Subcutaneous adipose tissue (tissue), 4 donors: ENCODE results near the gene UBE2C. TPM values are rescaled to one million over a fixed set of nuclear protein-coding genes. Genes with fewer than 3 reads are reported as not detected.

ENCODE experiments used
- CTCF ChIP-seq: fragments of 450-650 bp; IDR thresholded peaks from one replicate; pipeline ENCODE4 v1.5.1; 2016; ENCODE audit warnings: low read depth, mild to moderate bottlenecking, control low read depth, antibody characterized with exemption, moderate library complexity
- total RNA-seq, 4 donors: library from RNA; depleted of rRNA; stranded (reverse); fragments of >200 nt; gene quantifications; one replicate each; pipeline ENCODE4 v1.1.0, GENCODE V29; 2016

The UBE2C gene
- total RNA-seq, 4 donors from 2014 or later = 1.3 to 3.1 (median 1.8) TPM; not detected in 1

GRCh38 chr20:45840700-45841198 is 28.3 kb downstream of the UBE2C start:
- no peak for TF ChIP-seq CTCF

- no peak for TF ChIP-seq CTCF
Observed at GRCh38 chr20:45841407-45842129, 29.1 kb downstream of the UBE2C start.

GRCh38 chr20:45842169-45842812 is 29.8 kb downstream of the UBE2C start:
- no peak for TF ChIP-seq CTCF

- TF ChIP-seq CTCF = no peak
Observed at GRCh38 chr20:45843506-45843905, 31.1 kb downstream of the UBE2C start.

GRCh38 chr20:45845452-45845851 is 33.0 kb downstream of the UBE2C start:
- TF ChIP-seq CTCF = no peak

GRCh38 chr20:45848421-45848820 is 36.0 kb downstream of the UBE2C start:
- TF ChIP-seq CTCF = no peak

- TF ChIP-seq CTCF = no peak
Observed at GRCh38 chr20:45848969-45849582, 36.6 kb downstream of the UBE2C start.
